H1 (cell line): ENCODE data around the gene GULP1. TPM values are rescaled to one million over a fixed set of nuclear protein-coding genes. Genes with fewer than 3 reads are reported as not detected.

ENCODE experiments used
- CTCF ChIA-PET: fragments of 300-600 bp; sonication (Branson Sonifier 250); formaldehyde crosslinking; loops from one replicate; lab custom pipeline; 2021; ENCODE audit not compliant: partially characterized antibody; lab: Charles Lee
- POLR2A ChIA-PET: fragments of 300-600 bp; sonication (Branson Sonifier 250); formaldehyde crosslinking; loops from one replicate; lab custom pipeline; 2021; ENCODE audit warnings: inconsistent platforms; ENCODE audit not compliant: partially characterized antibody; lab: Charles Lee
- DNase-seq, 2 experiments: peaks; one replicate each; pipeline versions ENCODE4 v3.0.0 to v3.0.0-alpha.2; 2010 to 2022; ENCODE audit warnings: low spot score in 2 of 2, low read depth in 1 of 2, mixed read lengths in 1 of 2
- FAIRE-seq: peaks from 2 replicates; lab custom pipeline; 2011; peaks lifted over from hg19 to GRCh38; lab: Jason Lieb, UNC
- H2AFZ ChIP-seq: 2 replicates; pipeline ENCODE4 v1.8.1; 2012; ENCODE audit warnings: low read length, inconsistent platforms
- H2AK5ac ChIP-seq: 2 replicates; pipeline ENCODE4 v1.6.1; 2013; ENCODE audit warnings: low read depth, low read length
- H2BK120ac ChIP-seq: replicated peaks from 2 replicates; pipeline ENCODE3; 2013; ENCODE audit warnings: low read depth, low read length, inconsistent platforms
- H2BK12ac ChIP-seq: 2 replicates; pipeline ENCODE4 v1.6.1; 2013; ENCODE audit warnings: low read depth, low read length
- H2BK15ac ChIP-seq: 2 replicates; pipeline ENCODE4 v1.6.1; 2013; ENCODE audit warnings: low read length
- H2BK20ac ChIP-seq: 2 replicates; pipeline ENCODE4 v1.6.1; 2013; ENCODE audit warnings: low read length
- H2BK5ac ChIP-seq: 2 replicates; pipeline ENCODE4 v1.6.1; 2013; ENCODE audit warnings: low read depth, low read length
- H3K14ac ChIP-seq: 2 replicates; pipeline ENCODE4 v1.6.1; 2013; ENCODE audit warnings: inconsistent platforms; ENCODE audit not compliant: insufficient read length
- H3K18ac ChIP-seq: 2 replicates; pipeline ENCODE4 v1.6.1; 2013; ENCODE audit warnings: low read length; ENCODE audit errors: extremely low read depth
- H3K23ac ChIP-seq: 2 replicates; pipeline ENCODE4 v1.6.1; 2013; ENCODE audit warnings: inconsistent platforms; ENCODE audit not compliant: insufficient read length
- H3K23me2 ChIP-seq: 2 replicates; pipeline ENCODE4 v1.6.1; 2013; ENCODE audit warnings: low read depth, low read length
- H3K27ac ChIP-seq: 2 replicates; pipeline ENCODE4 v1.6.1; 2011; ENCODE audit warnings: low read depth, low read length, inconsistent platforms
- H3K27me3 ChIP-seq, 4 experiments: replicated peaks in 1 of 4; 1 replicate in 1 of 4; 2 replicates in 3 of 4; pipeline versions ENCODE4 v1.6.1 to v1.8.1; 2011 to 2013; ENCODE audit warnings: low read length in 3 of 4, mild to moderate bottlenecking in 3 of 4, inconsistent platforms in 2 of 4, mixed read lengths in 2 of 4, moderate library complexity in 1 of 4; ENCODE audit not compliant: control insufficient read depth in 3 of 4, insufficient read depth in 3 of 4; ENCODE audit errors: extremely low read depth in 1 of 4
- H3K36me3 ChIP-seq, 4 experiments: 2 replicates each; pipeline versions ENCODE4 v1.6.1 to v1.8.1; 2011 to 2013; ENCODE audit warnings: mild to moderate bottlenecking in 4 of 4, low read length in 3 of 4, moderate library complexity in 2 of 4, control low read depth in 1 of 4, inconsistent platforms in 1 of 4; ENCODE audit not compliant: insufficient read depth in 4 of 4, control insufficient read depth in 2 of 4
- H3K4ac ChIP-seq: replicated peaks from 2 replicates; pipeline ENCODE3; 2013; ENCODE audit warnings: low read length, low read depth, mixed read lengths, inconsistent platforms; ENCODE audit not compliant: insufficient read length
- H3K4me1 ChIP-seq, 4 experiments: replicated peaks in 1 of 4; 1 replicate in 1 of 4; 2 replicates in 3 of 4; pipeline versions ENCODE4 v1.6.1 to v1.8.1; 2011 to 2013; ENCODE audit warnings: low read length in 3 of 4, inconsistent platforms in 2 of 4, mixed read lengths in 1 of 4; ENCODE audit not compliant: insufficient read depth in 4 of 4, control insufficient read depth in 3 of 4
- H3K4me2 ChIP-seq, 2 experiments: 2 replicates each; pipeline versions ENCODE4 v1.6.1 to v1.8.1; 2011 to 2013; ENCODE audit warnings: low read depth in 2 of 2, low read length in 2 of 2, control low read depth in 1 of 2, inconsistent platforms in 1 of 2, mild to moderate bottlenecking in 1 of 2; ENCODE audit not compliant: insufficient read depth in 1 of 2
- H3K4me3 ChIP-seq, 4 experiments: fragments of 200-600, 300-600 bp in 1 of 4; sonication (generic), shearing (Covaris generic), sonication (Bioruptor Twin) in 1 of 4; 2 replicates each; pipeline versions ENCODE4 v1.5.1 to v1.8.1; 2011 to 2016; ENCODE audit warnings: low read length in 4 of 4, low read depth in 3 of 4, control low read depth in 2 of 4, inconsistent platforms in 2 of 4, mild to moderate bottlenecking in 2 of 4, mixed read lengths in 1 of 4, moderate library complexity in 1 of 4; ENCODE audit not compliant: insufficient read depth in 2 of 4; ENCODE audit errors: extremely low read depth in 1 of 4
- H3K56ac ChIP-seq: replicated peaks from 2 replicates; pipeline ENCODE3; 2013; ENCODE audit warnings: low read depth, mild to moderate bottlenecking, mixed read lengths, low read length, inconsistent platforms; ENCODE audit not compliant: insufficient read length
- H3K79me1 ChIP-seq: 2 replicates; pipeline ENCODE4 v1.6.1; 2013; ENCODE audit warnings: low read depth, low read length, control low read depth
- H3K79me2 ChIP-seq, 2 experiments: 2 replicates each; pipeline versions ENCODE4 v1.6.1 to v1.8.1; 2012 to 2013; ENCODE audit warnings: low read length in 2 of 2, mild to moderate bottlenecking in 2 of 2, inconsistent platforms in 1 of 2; ENCODE audit not compliant: insufficient read depth in 2 of 2, control insufficient read depth in 1 of 2
- H3K9ac ChIP-seq, 4 experiments: replicated peaks in 1 of 4; 1 replicate in 1 of 4; 2 replicates in 3 of 4; pipeline versions ENCODE4 v1.6.1 to v1.8.1; 2011 to 2013; ENCODE audit warnings: low read depth in 3 of 4, low read length in 3 of 4, control low read depth in 2 of 4, mild to moderate bottlenecking in 2 of 4, moderate library complexity in 2 of 4, inconsistent platforms in 1 of 4; ENCODE audit errors: extremely low read depth in 1 of 4
- H3K9me3 ChIP-seq, 2 experiments: 2 replicates each; pipeline versions ENCODE4 v1.6.1 to v1.8.1; 2012 to 2013; ENCODE audit warnings: mild to moderate bottlenecking in 2 of 2, moderate library complexity in 2 of 2, control low read depth in 1 of 2, inconsistent platforms in 1 of 2, low read depth in 1 of 2, low read length in 1 of 2, mixed read lengths in 1 of 2; ENCODE audit not compliant: insufficient read depth in 2 of 2
- H4K20me1 ChIP-seq, 2 experiments: replicated peaks in 1 of 2; 2 replicates each; pipeline versions ENCODE3 to v1.8.1; 2011 to 2013; ENCODE audit warnings: inconsistent platforms in 2 of 2, low read length in 2 of 2, mild to moderate bottlenecking in 1 of 2; ENCODE audit not compliant: insufficient read depth in 2 of 2, control insufficient read depth in 1 of 2
- H4K5ac ChIP-seq: 2 replicates; pipeline ENCODE4 v1.6.1; 2013; ENCODE audit warnings: low read length, low read depth, mixed read lengths, inconsistent platforms; ENCODE audit not compliant: insufficient read length
- H4K8ac ChIP-seq: 2 replicates; pipeline ENCODE4 v1.8.0; 2013; ENCODE audit warnings: mild to moderate bottlenecking, moderate library complexity, low read length, inconsistent platforms; ENCODE audit not compliant: insufficient read depth; ENCODE audit errors: extremely low read depth
- H4K91ac ChIP-seq: replicated peaks from 2 replicates; pipeline ENCODE3; 2013; ENCODE audit warnings: low read length, mixed read lengths, inconsistent platforms; ENCODE audit not compliant: insufficient read length
- BACH1 ChIP-seq: IDR thresholded peaks from 2 replicates; pipeline ENCODE4 v1.6.1; 2012; ENCODE audit warnings: low read length, improper control_type of control experiment
- CBX8 ChIP-seq: fragments of 300-800, 300-1000 bp; sonication (generic); IDR thresholded peaks from 2 replicates; pipeline ENCODE4 v1.7.1; 2016; ENCODE audit warnings: low read depth, low read length, borderline replicate concordance
- CTBP2 ChIP-seq: IDR thresholded peaks from 2 replicates; pipeline ENCODE4 v1.7.0; 2011; ENCODE audit warnings: borderline replicate concordance, mild to moderate bottlenecking, moderate library complexity, mixed read lengths, low read length; ENCODE audit not compliant: insufficient read depth, insufficient read length
- PHF8 ChIP-seq: fragments of 200-600 bp; sonication (generic); conservative IDR thresholded peaks from 2 replicates; pipeline ENCODE4 v1.7.1; 2012; ENCODE audit warnings: low read depth, mild to moderate bottlenecking, inconsistent platforms, low read length, moderate library complexity
- POU5F1 ChIP-seq: IDR thresholded peaks from 2 replicates; pipeline ENCODE4 v1.6.1; 2011; ENCODE audit warnings: low read depth, mild to moderate bottlenecking, low read length, moderate library complexity
- SAP30 ChIP-seq: fragments of 300-600 bp; sonication (generic); IDR thresholded peaks from 2 replicates; pipeline ENCODE4 v1.7.1; 2012; ENCODE audit warnings: low read length, moderate library complexity, mild to moderate bottlenecking, inconsistent platforms; ENCODE audit not compliant: insufficient read depth, insufficient replicate concordance
- SIRT6 ChIP-seq: IDR thresholded peaks from one replicate; pipeline ENCODE4 v1.7.1; 2012; ENCODE audit warnings: low read length, inconsistent platforms
- ZNF274 ChIP-seq: IDR thresholded peaks from 2 replicates; pipeline ENCODE4 v1.7.0; 2012; ENCODE audit warnings: low read length, borderline replicate concordance; ENCODE audit errors: extremely low read depth
- WGBS, 2 experiments: shearing (Covaris generic) in 1 of 2; methylation state at CpG; one replicate each; pipeline versions ENCODE4 v1.1.6 to v1.1.7; 2013 to 2015; ENCODE audit warnings: low lambda C conversion rate in 2 of 2, mixed read lengths in 2 of 2, inconsistent platforms in 1 of 2, low coverage in 1 of 2, missing lambda C conversion rate in 1 of 2; ENCODE audit not compliant: insufficient replicate concordance in 2 of 2, insufficient coverage in 1 of 2, insufficient read length in 1 of 2; ENCODE audit errors: extremely low coverage in 1 of 2, missing lambda C conversion rate in 1 of 2; 5-methylcytosine and 5-hydroxymethylcytosine counted together
- polyA plus RNA-seq, 7 experiments: library from polyadenylated mRNA; depleted of rRNA in 3 of 7; stranded (reverse) in 5 of 7; unstranded in 2 of 7; fragments of >200 nt in 5 of 7; fragments of 200-250 nt in 2 of 7; gene quantifications; 1 replicate in 5 of 7; 2 replicates in 1 of 7; 4 replicates in 1 of 7; pipeline versions ENCODE4 v1.2.1 to v1.2.3, GENCODE V29; 2011 to 2013; ENCODE audit warnings: missing spikeins in 2 of 7, mixed read lengths in 2 of 7
- total RNA-seq: library from RNA; stranded (reverse); fragmentation: NEBNext Ultra II Directional; extraction: Animal tissue kit (Norgen Biotek cat#: 25700); gene quantifications from 2 replicates; pipeline ENCODE4 v1.2.1, GENCODE V29; 2021
- TF ChIP-seq, protein P1 (sequence below): IDR thresholded peaks from 2 replicates; pipeline ENCODE4 v1.6.1; 2012; ENCODE audit warnings: inconsistent platforms

The GULP1 gene
- total and polyA plus RNA-seq, 2 of the 8 experiments (the other 6 are each of a cell fraction or from before 2014, with no cell fraction given) = 69.7 to 139 TPM

DNA sequence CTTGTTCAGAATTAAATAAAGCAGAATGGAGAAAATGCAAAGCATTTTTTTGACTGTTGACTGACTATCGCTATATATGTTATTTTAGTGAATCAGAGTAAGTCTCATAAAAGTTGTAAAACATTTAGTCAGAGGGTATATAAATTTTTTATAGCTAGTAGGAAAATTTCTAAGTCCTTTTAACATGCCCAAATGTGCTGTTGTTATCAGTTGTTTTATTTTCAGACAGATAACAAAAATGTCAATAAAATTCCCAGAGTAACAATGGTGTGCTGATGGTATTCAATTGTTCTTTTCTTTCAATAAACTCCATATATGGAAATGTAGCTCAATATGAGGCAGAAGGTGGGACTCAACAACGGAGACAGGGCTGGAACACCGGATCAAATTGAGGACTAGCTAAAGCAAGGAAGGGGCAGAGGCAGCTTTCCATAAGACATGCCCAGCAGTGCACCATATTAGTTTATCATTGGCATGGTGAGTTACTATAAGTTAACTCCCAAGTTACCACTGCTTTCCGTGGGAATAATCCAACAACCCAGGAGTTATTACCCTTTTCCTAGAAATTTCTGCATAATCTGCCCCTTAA, 26.6 kb downstream of the GULP1 start:
- peaks cover 13 to 100% of the 10 kb centered on the region in 2 experiments for H3K79me2 ChIP-seq

More for the DNA sequence above, 26.6 kb downstream of the GULP1 start:
- 0 out of 4 replicates have a peak, but pooled peaks cover 0 to 1% of the 10 kb centered on the region in 2 experiments for H3K9me3 ChIP-seq
- no peak overlapping the region for H3K9ac ChIP-seq
- peaks cover 2 to 5% of the 10 kb centered on the region in 2 experiments for H4K20me1 ChIP-seq
- no peak overlapping the region for H3K4ac ChIP-seq
- no peak overlapping the region for H2BK15ac ChIP-seq
- H4K5ac ChIP-seq = no peak overlapping the region
- H3K23ac ChIP-seq = no peak overlapping the region
- no peak overlapping the region for H4K8ac ChIP-seq
- no peak overlapping the region for H3K18ac ChIP-seq
- H3K79me1 ChIP-seq = 0 out of 2 replicates have a peak, but pooled peaks cover 3% of the 10 kb centered on the region
- POLR2A ChIA-PET = interaction anchor here (0.8 to 3.3 kb wide), 9 partner anchors 10 to 191 kb away, joined by 3 to 20 read pairs (median 4); partner anchors contain the start of gene GULP1
- no peaks in the 10 kb centered on the region for H3K23me2 ChIP-seq
- 84% methylated on average over 4 of the region's 4 CpGs; no CpG with 5 or more reads in 1 of the 2 experiments for WGBS, 2 experiments
- H3K4me3 ChIP-seq = no peak overlapping the region
- H2BK120ac ChIP-seq = no peak overlapping the region
- CTCF ChIA-PET = interaction anchor here (1.1 to 2.3 kb wide), 12 partner anchors 8 to 207 kb away, joined by 3 to 22 read pairs (median 7); partner anchors contain the start of gene GULP1
- H3K14ac ChIP-seq = no peak overlapping the region
- H3K4me2 ChIP-seq = 0 out of 4 replicates have a peak overlapping the region, but pooled peaks of 1 of the 2 experiments have one; percentile 13
- DNase-seq (no peak), FAIRE-seq (no peak)
- H3K56ac ChIP-seq = no peak overlapping the region
- H2BK20ac ChIP-seq = no peak overlapping the region
- no peak overlapping the region for H2AK5ac ChIP-seq
- no peak overlapping the region for H2BK12ac ChIP-seq
- no peaks in the 10 kb centered on the region for H3K36me3 ChIP-seq
- no peak overlapping the region for H4K91ac ChIP-seq
- H2BK5ac ChIP-seq = 0 out of 2 replicates have a peak overlapping the region, but pooled peaks have one; percentile 1
- TF ChIP-seq CTBP2 (no peak), POU5F1 (no peak), PHF8 (no peak), SAP30 (no peak), ZNF274 (no peak), SIRT6 (no peak), CBX8 (no peak), BACH1 (no peak)
- TF ChIP-seq, protein P1, sequence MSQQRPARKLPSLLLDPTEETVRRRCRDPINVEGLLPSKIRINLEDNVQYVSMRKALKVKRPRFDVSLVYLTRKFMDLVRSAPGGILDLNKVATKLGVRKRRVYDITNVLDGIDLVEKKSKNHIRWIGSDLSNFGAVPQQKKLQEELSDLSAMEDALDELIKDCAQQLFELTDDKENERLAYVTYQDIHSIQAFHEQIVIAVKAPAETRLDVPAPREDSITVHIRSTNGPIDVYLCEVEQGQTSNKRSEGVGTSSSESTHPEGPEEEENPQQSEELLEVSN = no peak
- TF ChIP-seq, all 59 proteins: peak for 0
- Histone ChIP-seq H3K27ac (no peak overlapping the region), H3K27me3 (no peaks in the 10 kb centered on the region), H3K4me1 (peaks cover 0 to 15% (median 10%) of the 10 kb centered on the region in 4 experiments; a peak in 5 of 7 replicates), H2AFZ (no peak overlapping the region)
